ENCODE data around the gene NPAS3.

DNA sequence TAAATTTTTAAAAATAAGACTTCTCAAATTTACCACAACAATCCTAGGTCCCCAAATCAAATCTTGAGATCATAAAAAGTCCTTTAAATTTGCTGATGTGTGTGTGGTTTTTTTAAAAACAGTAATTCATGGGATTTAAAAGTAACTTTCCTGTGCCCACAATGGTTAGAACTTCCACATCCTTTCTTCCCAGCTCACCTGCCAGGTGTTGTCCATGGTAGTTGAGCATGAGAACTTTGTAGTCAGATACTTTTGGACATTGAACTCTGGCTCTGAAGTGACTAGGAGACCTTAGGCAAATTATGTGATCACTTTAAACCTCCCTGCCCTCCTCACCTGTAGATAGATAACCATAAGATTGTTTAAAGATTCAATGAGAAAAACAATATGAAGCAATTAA, 253.2 kb downstream of the NPAS3 start:
- no peak for TF ChIP-seq GATA3 (IDR thresholded peaks at IDR 0.05; ENCODE audit: low read depth, low read length)
- no peak for TF ChIP-seq GATA2 (IDR thresholded peaks at IDR 0.05; ENCODE audit: low read depth, low read length)
